Stimulated activated CD8-positive, alpha-beta memory T cell treated with anti-CD3 and anti-CD28 coated beads, Interleukin-12 subunit alpha, Interleukin-12 subunit beta, amount 100 ng/mL, for 4 hours (primary cell): ENCODE results near the gene SERPINE1.
A peak's percentile ranks its signal among the peaks of the same experiment; 100 is the strongest.
"Not testable (repeated sequence)": the region's sequence is repeated elsewhere in the genome, so short reads cannot be mapped to it uniquely, and the experiment has no call there.

Experiments
- DNase-seq: peaks from one replicate; pipeline ENCODE4 v3.0.0-alpha.2; 2020; ENCODE audit warnings: low read depth

The SERPINE1 gene

GRCh38 chr7:101124376-101125056 lies 2.4 kb upstream of the SERPINE1 start:
- DNase-seq: no peak

GRCh38 chr7:101125989-101126650 lies 784 bp upstream of the SERPINE1 start:
- DNase-seq: no peak

GRCh38 chr7:101127460-101128039 lies 646 bp downstream of the SERPINE1 start:
- no peak for DNase-seq

- no peak for DNase-seq
Observed at GRCh38 chr7:101128040-101128834, 1.3 kb downstream of the SERPINE1 start.

- DNase-seq: no peak
Observed at GRCh38 chr7:101129603-101130117, 2.8 kb downstream of the SERPINE1 start.

GRCh38 chr7:101132626-101133600 lies 6.0 kb downstream of the SERPINE1 start:
- DNase-seq: not testable (repeated sequence)

GRCh38 chr7:101133621-101134398 lies 6.9 kb downstream of the SERPINE1 start:
- DNase-seq: no peak

- DNase-seq: no peak
Observed at GRCh38 chr7:101134399-101134980, 7.6 kb downstream of the SERPINE1 start.

GRCh38 chr7:101137651-101138212 lies 10.8 kb downstream of the SERPINE1 start:
- no peak for DNase-seq

GRCh38 chr7:101138213-101138870 lies 11.4 kb downstream of the SERPINE1 start:
- DNase-seq: peak; percentile 83

- no peak for DNase-seq
Observed at GRCh38 chr7:101140339-101140699, 13.4 kb downstream of the SERPINE1 start.

GRCh38 chr7:101140746-101141382 lies 14.0 kb downstream of the SERPINE1 start:
- no peak for DNase-seq

GRCh38 chr7:101151908-101152651 lies 25.2 kb downstream of the SERPINE1 start:
- no peak for DNase-seq

GRCh38 chr7:101153969-101154692 lies 27.2 kb downstream of the SERPINE1 start, which contains the start of gene AP1S1:
Gene AP1S1 (plus strand): TSS chr7:101154476. CDS start chr7:101154515, 39 bp downstream.
- DNase-seq: peak; percentile 84

GRCh38 chr7:101154693-101155102 lies 27.8 kb downstream of the SERPINE1 start:
- DNase-seq: no peak

GRCh38 chr7:101155303-101155702 lies 28.4 kb downstream of the SERPINE1 start:
- DNase-seq: no peak

GRCh38 chr7:101156277-101156676 lies 29.4 kb downstream of the SERPINE1 start:
- DNase-seq: no peak
